H1 (cell line): Measurements from ENCODE around the gene RPRD2. TPM values are rescaled to one million over a fixed set of nuclear protein-coding genes. Genes with fewer than 3 reads are reported as not detected.

Experiments
- CTCF ChIA-PET: fragments of 300-600 bp; sonication (Branson Sonifier 250); formaldehyde crosslinking; loops from one replicate; lab custom pipeline; 2021; ENCODE audit not compliant: partially characterized antibody; lab: Charles Lee
- POLR2A ChIA-PET: fragments of 300-600 bp; sonication (Branson Sonifier 250); formaldehyde crosslinking; loops from one replicate; lab custom pipeline; 2021; ENCODE audit warnings: inconsistent platforms; ENCODE audit not compliant: partially characterized antibody; lab: Charles Lee
- DNase-seq, 2 experiments: peaks; one replicate each; pipeline versions ENCODE4 v3.0.0 to v3.0.0-alpha.2; 2010 to 2022; ENCODE audit warnings: low spot score in 2 of 2, low read depth in 1 of 2, mixed read lengths in 1 of 2
- FAIRE-seq: peaks from 2 replicates; lab custom pipeline; 2011; peaks lifted over from hg19 to GRCh38; lab: Jason Lieb, UNC
- H2AFZ ChIP-seq: 2 replicates; pipeline ENCODE4 v1.8.1; 2012; ENCODE audit warnings: low read length, inconsistent platforms
- H2AK5ac ChIP-seq: 2 replicates; pipeline ENCODE4 v1.6.1; 2013; ENCODE audit warnings: low read depth, low read length
- H2BK120ac ChIP-seq: replicated peaks from 2 replicates; pipeline ENCODE3; 2013; ENCODE audit warnings: low read depth, low read length, inconsistent platforms
- H2BK12ac ChIP-seq: 2 replicates; pipeline ENCODE4 v1.6.1; 2013; ENCODE audit warnings: low read depth, low read length
- H2BK15ac ChIP-seq: 2 replicates; pipeline ENCODE4 v1.6.1; 2013; ENCODE audit warnings: low read length
- H2BK20ac ChIP-seq: 2 replicates; pipeline ENCODE4 v1.6.1; 2013; ENCODE audit warnings: low read length
- H2BK5ac ChIP-seq: 2 replicates; pipeline ENCODE4 v1.6.1; 2013; ENCODE audit warnings: low read depth, low read length
- H3K14ac ChIP-seq: 2 replicates; pipeline ENCODE4 v1.6.1; 2013; ENCODE audit warnings: inconsistent platforms; ENCODE audit not compliant: insufficient read length
- H3K18ac ChIP-seq: 2 replicates; pipeline ENCODE4 v1.6.1; 2013; ENCODE audit warnings: low read length; ENCODE audit errors: extremely low read depth
- H3K23ac ChIP-seq: 2 replicates; pipeline ENCODE4 v1.6.1; 2013; ENCODE audit warnings: inconsistent platforms; ENCODE audit not compliant: insufficient read length
- H3K23me2 ChIP-seq: 2 replicates; pipeline ENCODE4 v1.6.1; 2013; ENCODE audit warnings: low read depth, low read length
- H3K27ac ChIP-seq: 2 replicates; pipeline ENCODE4 v1.6.1; 2011; ENCODE audit warnings: low read depth, low read length, inconsistent platforms
- H3K27me3 ChIP-seq, 4 experiments: replicated peaks in 1 of 4; 1 replicate in 1 of 4; 2 replicates in 3 of 4; pipeline versions ENCODE4 v1.6.1 to v1.8.1; 2011 to 2013; ENCODE audit warnings: low read length in 3 of 4, mild to moderate bottlenecking in 3 of 4, inconsistent platforms in 2 of 4, mixed read lengths in 2 of 4, moderate library complexity in 1 of 4; ENCODE audit not compliant: control insufficient read depth in 3 of 4, insufficient read depth in 3 of 4; ENCODE audit errors: extremely low read depth in 1 of 4
- H3K36me3 ChIP-seq, 4 experiments: 2 replicates each; pipeline versions ENCODE4 v1.6.1 to v1.8.1; 2011 to 2013; ENCODE audit warnings: mild to moderate bottlenecking in 4 of 4, low read length in 3 of 4, moderate library complexity in 2 of 4, control low read depth in 1 of 4, inconsistent platforms in 1 of 4; ENCODE audit not compliant: insufficient read depth in 4 of 4, control insufficient read depth in 2 of 4
- H3K4ac ChIP-seq: replicated peaks from 2 replicates; pipeline ENCODE3; 2013; ENCODE audit warnings: low read length, low read depth, mixed read lengths, inconsistent platforms; ENCODE audit not compliant: insufficient read length
- H3K4me1 ChIP-seq, 4 experiments: replicated peaks in 1 of 4; 1 replicate in 1 of 4; 2 replicates in 3 of 4; pipeline versions ENCODE4 v1.6.1 to v1.8.1; 2011 to 2013; ENCODE audit warnings: low read length in 3 of 4, inconsistent platforms in 2 of 4, mixed read lengths in 1 of 4; ENCODE audit not compliant: insufficient read depth in 4 of 4, control insufficient read depth in 3 of 4
- H3K4me2 ChIP-seq, 2 experiments: 2 replicates each; pipeline versions ENCODE4 v1.6.1 to v1.8.1; 2011 to 2013; ENCODE audit warnings: low read depth in 2 of 2, low read length in 2 of 2, control low read depth in 1 of 2, inconsistent platforms in 1 of 2, mild to moderate bottlenecking in 1 of 2; ENCODE audit not compliant: insufficient read depth in 1 of 2
- H3K4me3 ChIP-seq, 4 experiments: fragments of 200-600, 300-600 bp in 1 of 4; sonication (generic), shearing (Covaris generic), sonication (Bioruptor Twin) in 1 of 4; 2 replicates each; pipeline versions ENCODE4 v1.5.1 to v1.8.1; 2011 to 2016; ENCODE audit warnings: low read length in 4 of 4, low read depth in 3 of 4, control low read depth in 2 of 4, inconsistent platforms in 2 of 4, mild to moderate bottlenecking in 2 of 4, mixed read lengths in 1 of 4, moderate library complexity in 1 of 4; ENCODE audit not compliant: insufficient read depth in 2 of 4; ENCODE audit errors: extremely low read depth in 1 of 4
- H3K56ac ChIP-seq: replicated peaks from 2 replicates; pipeline ENCODE3; 2013; ENCODE audit warnings: low read depth, mild to moderate bottlenecking, mixed read lengths, low read length, inconsistent platforms; ENCODE audit not compliant: insufficient read length
- H3K79me1 ChIP-seq: 2 replicates; pipeline ENCODE4 v1.6.1; 2013; ENCODE audit warnings: low read depth, low read length, control low read depth
- H3K79me2 ChIP-seq, 2 experiments: 2 replicates each; pipeline versions ENCODE4 v1.6.1 to v1.8.1; 2012 to 2013; ENCODE audit warnings: low read length in 2 of 2, mild to moderate bottlenecking in 2 of 2, inconsistent platforms in 1 of 2; ENCODE audit not compliant: insufficient read depth in 2 of 2, control insufficient read depth in 1 of 2
- H3K9ac ChIP-seq, 4 experiments: replicated peaks in 1 of 4; 1 replicate in 1 of 4; 2 replicates in 3 of 4; pipeline versions ENCODE4 v1.6.1 to v1.8.1; 2011 to 2013; ENCODE audit warnings: low read depth in 3 of 4, low read length in 3 of 4, control low read depth in 2 of 4, mild to moderate bottlenecking in 2 of 4, moderate library complexity in 2 of 4, inconsistent platforms in 1 of 4; ENCODE audit errors: extremely low read depth in 1 of 4
- H3K9me3 ChIP-seq, 2 experiments: 2 replicates each; pipeline versions ENCODE4 v1.6.1 to v1.8.1; 2012 to 2013; ENCODE audit warnings: mild to moderate bottlenecking in 2 of 2, moderate library complexity in 2 of 2, control low read depth in 1 of 2, inconsistent platforms in 1 of 2, low read depth in 1 of 2, low read length in 1 of 2, mixed read lengths in 1 of 2; ENCODE audit not compliant: insufficient read depth in 2 of 2
- H4K20me1 ChIP-seq, 2 experiments: replicated peaks in 1 of 2; 2 replicates each; pipeline versions ENCODE3 to v1.8.1; 2011 to 2013; ENCODE audit warnings: inconsistent platforms in 2 of 2, low read length in 2 of 2, mild to moderate bottlenecking in 1 of 2; ENCODE audit not compliant: insufficient read depth in 2 of 2, control insufficient read depth in 1 of 2
- H4K5ac ChIP-seq: 2 replicates; pipeline ENCODE4 v1.6.1; 2013; ENCODE audit warnings: low read length, low read depth, mixed read lengths, inconsistent platforms; ENCODE audit not compliant: insufficient read length
- H4K8ac ChIP-seq: 2 replicates; pipeline ENCODE4 v1.8.0; 2013; ENCODE audit warnings: mild to moderate bottlenecking, moderate library complexity, low read length, inconsistent platforms; ENCODE audit not compliant: insufficient read depth; ENCODE audit errors: extremely low read depth
- H4K91ac ChIP-seq: replicated peaks from 2 replicates; pipeline ENCODE3; 2013; ENCODE audit warnings: low read length, mixed read lengths, inconsistent platforms; ENCODE audit not compliant: insufficient read length
- ATF3 ChIP-seq: IDR thresholded peaks from 2 replicates; pipeline ENCODE4 v1.6.1; 2011; ENCODE audit warnings: low read depth, mild to moderate bottlenecking, low read length; ENCODE audit not compliant: insufficient read depth
- BACH1 ChIP-seq: IDR thresholded peaks from 2 replicates; pipeline ENCODE4 v1.6.1; 2012; ENCODE audit warnings: low read length, improper control_type of control experiment
- E2F6 ChIP-seq: IDR thresholded peaks from 2 replicates; pipeline ENCODE4 v1.6.1; 2012; ENCODE audit warnings: inconsistent platforms
- NANOG ChIP-seq: IDR thresholded peaks from 2 replicates; pipeline ENCODE4 v1.6.1; 2011; ENCODE audit warnings: low read length, low read depth, mild to moderate bottlenecking, inconsistent platforms; ENCODE audit not compliant: insufficient read depth, poor library complexity, severe bottlenecking
- NRF1 ChIP-seq: IDR thresholded peaks from 2 replicates; pipeline ENCODE4 v1.6.1; 2011; ENCODE audit warnings: mild to moderate bottlenecking, low read depth, low read length, improper control_type of control experiment
- POLR2A ChIP-seq, 2 experiments: IDR thresholded peaks; 1 replicate in 1 of 2; 2 replicates in 1 of 2; pipeline ENCODE4 v1.6.1; 2011; ENCODE audit warnings: low read depth in 2 of 2, low read length in 2 of 2, mild to moderate bottlenecking in 2 of 2; ENCODE audit errors: control extremely low read depth in 1 of 2
- SP1 ChIP-seq: IDR thresholded peaks from 2 replicates; pipeline ENCODE4 v1.6.1; 2011; ENCODE audit warnings: low read depth, low read length
- ZNF274 ChIP-seq: IDR thresholded peaks from 2 replicates; pipeline ENCODE4 v1.7.0; 2012; ENCODE audit warnings: low read length, borderline replicate concordance; ENCODE audit errors: extremely low read depth
- WGBS, 2 experiments: shearing (Covaris generic) in 1 of 2; methylation state at CpG; one replicate each; pipeline versions ENCODE4 v1.1.6 to v1.1.7; 2013 to 2015; ENCODE audit warnings: low lambda C conversion rate in 2 of 2, mixed read lengths in 2 of 2, inconsistent platforms in 1 of 2, low coverage in 1 of 2, missing lambda C conversion rate in 1 of 2; ENCODE audit not compliant: insufficient replicate concordance in 2 of 2, insufficient coverage in 1 of 2, insufficient read length in 1 of 2; ENCODE audit errors: extremely low coverage in 1 of 2, missing lambda C conversion rate in 1 of 2; 5-methylcytosine and 5-hydroxymethylcytosine counted together
- polyA plus RNA-seq, 7 experiments: library from polyadenylated mRNA; depleted of rRNA in 3 of 7; stranded (reverse) in 5 of 7; unstranded in 2 of 7; fragments of >200 nt in 5 of 7; fragments of 200-250 nt in 2 of 7; gene quantifications; 1 replicate in 5 of 7; 2 replicates in 1 of 7; 4 replicates in 1 of 7; pipeline versions ENCODE4 v1.2.1 to v1.2.3, GENCODE V29; 2011 to 2013; ENCODE audit warnings: missing spikeins in 2 of 7, mixed read lengths in 2 of 7
- total RNA-seq: library from RNA; stranded (reverse); fragmentation: NEBNext Ultra II Directional; extraction: Animal tissue kit (Norgen Biotek cat#: 25700); gene quantifications from 2 replicates; pipeline ENCODE4 v1.2.1, GENCODE V29; 2021

Gene RPRD2
- total and polyA plus RNA-seq, 2 of the 8 experiments (the other 6 are each of a cell fraction or from before 2014, with no cell fraction given): 14.4 to 32.4 TPM

GRCh38 chr1:150386592-150386991 lies 22.6 kb downstream of the RPRD2 start:
- H3K79me1 ChIP-seq: peaks cover 2% of the 10 kb centered on the region; the same call in 1 of the 2 replicates
- H3K14ac ChIP-seq: no peak overlapping the region
- H3K9ac ChIP-seq: no peak overlapping the region
- CTCF ChIA-PET: no interaction called here
- no peak overlapping the region for H2BK12ac ChIP-seq
- H2BK5ac ChIP-seq: no peak overlapping the region
- H3K4me3 ChIP-seq: no peak overlapping the region
- no peak overlapping the region for H3K4me2 ChIP-seq
- no peak overlapping the region for H3K18ac ChIP-seq
- peaks cover 0 to 95% of the 10 kb centered on the region in 2 experiments; a peak in 3 of 4 replicates for H3K79me2 ChIP-seq
- no peak overlapping the region for H2AFZ ChIP-seq
- H2BK20ac ChIP-seq: no peak overlapping the region
- no peak overlapping the region for H3K23ac ChIP-seq
- H2AK5ac ChIP-seq: no peak overlapping the region
- no peak for TF ChIP-seq ATF3
- no peak for TF ChIP-seq BACH1
- no peak for TF ChIP-seq ZNF274
- no peak for TF ChIP-seq E2F6
- no peak for TF ChIP-seq POLR2A (IDR thresholded peaks at IDR 0.05; ENCODE audit: control extremely low read depth in 1 of 2, low read depth in 2 of 2, low read length in 2 of 2)
- TF ChIP-seq SP1: no peak
- TF ChIP-seq NANOG: no peak
- TF ChIP-seq NRF1: no peak
- no peak overlapping the region for H4K91ac ChIP-seq
- H3K27me3 ChIP-seq: no peaks in the 10 kb centered on the region
- POLR2A ChIA-PET: no interaction called here
- no peak overlapping the region for H3K56ac ChIP-seq
- no peak overlapping the region for H3K27ac ChIP-seq
- H3K23me2 ChIP-seq: no peaks in the 10 kb centered on the region
- H2BK120ac ChIP-seq: no peak overlapping the region
- H3K4ac ChIP-seq: no peak overlapping the region
- no peak overlapping the region for H2BK15ac ChIP-seq
- no peak for DNase-seq
- H4K20me1 ChIP-seq: peaks cover 2 to 3% of the 10 kb centered on the region in 2 experiments
- H3K36me3 ChIP-seq: no peaks in the 10 kb centered on the region
- H3K4me1 ChIP-seq: no peaks in the 10 kb centered on the region
- H4K8ac ChIP-seq: no peak overlapping the region
- FAIRE-seq: no peak
- 86% methylated on average over 1 of the region's 1 CpG; no CpG with 5 or more reads in 1 of the 2 experiments for WGBS, 2 experiments
- no peak overlapping the region for H4K5ac ChIP-seq
- H3K9me3 ChIP-seq: no peaks in the 10 kb centered on the region
